Measurements from ENCODE around the gene SSBP2.
"Not testable (repeated sequence)": the region's sequence is repeated elsewhere in the genome, so short reads cannot be mapped to it uniquely, and the experiment has no call there.

The SSBP2 gene

DNA sequence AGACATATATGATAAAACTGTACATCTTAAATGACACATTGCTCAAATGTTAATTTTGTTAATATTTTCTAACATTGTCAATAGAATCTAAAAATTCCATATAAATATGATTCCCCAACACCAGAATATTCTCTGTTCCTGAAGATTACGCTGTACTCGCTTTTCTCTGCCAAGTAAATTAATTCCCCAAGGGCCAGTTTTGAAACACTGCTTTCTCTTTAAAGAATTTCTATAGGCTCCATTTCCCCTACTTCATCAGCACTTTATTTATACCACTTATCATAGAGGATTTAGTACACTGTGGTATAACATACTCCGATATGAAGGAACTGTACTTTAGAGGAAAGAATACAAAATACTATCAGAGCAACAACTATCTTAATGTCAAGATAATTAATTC, 255.6 kb downstream of the SSBP2 start:
- no peak overlapping the region for H3K4me3 ChIP-seq (ENCODE audit: low read length)
- no peak for DNase-seq (ENCODE audit: low read depth)
- TF ChIP-seq, protein P1, sequence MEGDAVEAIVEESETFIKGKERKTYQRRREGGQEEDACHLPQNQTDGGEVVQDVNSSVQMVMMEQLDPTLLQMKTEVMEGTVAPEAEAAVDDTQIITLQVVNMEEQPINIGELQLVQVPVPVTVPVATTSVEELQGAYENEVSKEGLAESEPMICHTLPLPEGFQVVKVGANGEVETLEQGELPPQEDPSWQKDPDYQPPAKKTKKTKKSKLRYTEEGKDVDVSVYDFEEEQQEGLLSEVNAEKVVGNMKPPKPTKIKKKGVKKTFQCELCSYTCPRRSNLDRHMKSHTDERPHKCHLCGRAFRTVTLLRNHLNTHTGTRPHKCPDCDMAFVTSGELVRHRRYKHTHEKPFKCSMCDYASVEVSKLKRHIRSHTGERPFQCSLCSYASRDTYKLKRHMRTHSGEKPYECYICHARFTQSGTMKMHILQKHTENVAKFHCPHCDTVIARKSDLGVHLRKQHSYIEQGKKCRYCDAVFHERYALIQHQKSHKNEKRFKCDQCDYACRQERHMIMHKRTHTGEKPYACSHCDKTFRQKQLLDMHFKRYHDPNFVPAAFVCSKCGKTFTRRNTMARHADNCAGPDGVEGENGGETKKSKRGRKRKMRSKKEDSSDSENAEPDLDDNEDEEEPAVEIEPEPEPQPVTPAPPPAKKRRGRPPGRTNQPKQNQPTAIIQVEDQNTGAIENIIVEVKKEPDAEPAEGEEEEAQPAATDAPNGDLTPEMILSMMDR (conservative IDR thresholded peaks at IDR 0.05; ENCODE audit: low read length), result no peak

DNA sequence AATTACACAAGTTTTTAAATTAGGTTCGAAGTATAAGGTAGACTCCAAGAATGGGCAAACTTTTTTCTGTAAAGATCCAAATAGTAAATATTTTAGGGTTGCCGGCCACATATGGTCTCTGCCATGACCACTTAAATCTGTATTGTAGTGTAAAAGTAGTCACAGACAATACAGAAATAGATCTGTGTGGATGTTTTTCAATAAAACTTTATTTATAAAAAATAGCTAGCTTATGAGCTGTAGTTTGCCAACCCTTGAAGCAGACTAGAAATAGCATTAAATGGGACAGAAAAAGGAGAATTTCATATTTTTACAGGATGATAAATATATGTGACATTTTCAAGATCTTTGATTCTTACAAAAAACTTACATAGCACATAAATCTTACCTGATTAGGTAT, 262.0 kb downstream of the SSBP2 start:
- DNase-seq (ENCODE audit: low read depth), result no peak
- TF ChIP-seq, protein P1 (conservative IDR thresholded peaks at IDR 0.05; ENCODE audit: low read length), result no peak
- H3K4me3 ChIP-seq (ENCODE audit: low read length), result no peak overlapping the region

DNA sequence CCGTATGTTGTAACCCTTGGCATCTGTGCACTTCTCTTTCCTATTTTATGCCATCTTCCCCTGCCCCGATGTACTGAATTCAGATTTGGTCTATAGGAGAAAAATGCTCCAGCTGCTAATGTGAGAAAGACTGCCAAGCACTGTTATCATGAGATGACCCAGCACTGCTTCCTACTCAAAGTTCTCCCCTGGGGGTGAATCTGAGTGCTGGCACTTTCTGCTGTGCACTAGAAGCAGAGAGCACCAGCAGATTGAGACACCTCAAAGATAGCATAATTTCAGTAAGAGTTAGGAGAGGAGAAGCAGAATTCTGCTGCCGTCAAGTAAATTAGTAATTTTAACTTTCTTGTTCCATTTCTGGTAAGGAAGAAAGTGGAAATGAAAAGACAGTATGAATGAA, 264.2 kb downstream of the SSBP2 start:
- DNase-seq (ENCODE audit: low read depth), result no peak

DNA sequence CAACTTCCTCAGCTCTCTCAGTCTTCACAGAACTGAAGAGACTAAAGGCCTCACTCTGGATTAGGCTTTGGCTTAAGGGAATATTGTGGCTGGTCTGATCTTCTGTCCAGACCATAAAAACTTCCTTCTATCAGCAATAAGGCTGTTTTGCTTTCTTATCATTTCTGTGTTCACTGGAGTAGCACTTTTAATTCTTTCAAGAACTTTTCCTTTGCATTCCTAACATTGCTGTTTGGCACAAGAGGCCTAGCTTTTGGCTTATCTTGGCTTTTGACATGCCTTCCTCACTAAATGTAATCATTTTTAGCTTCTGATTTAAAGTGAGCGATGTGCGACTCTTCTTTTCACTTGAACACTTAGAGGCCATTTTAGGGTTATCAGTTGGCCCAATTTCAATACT, 268.3 kb downstream of the SSBP2 start:
- DNase-seq (ENCODE audit: low read depth), result no peak
- no peak overlapping the region for H3K4me3 ChIP-seq (ENCODE audit: low read length)
- TF ChIP-seq, protein P1 (conservative IDR thresholded peaks at IDR 0.05; ENCODE audit: low read length), result no peak

More for the DNA sequence above, 264.2 kb downstream of the SSBP2 start:
- TF ChIP-seq, protein P1 (conservative IDR thresholded peaks at IDR 0.05; ENCODE audit: low read length), result no peak
- no peak overlapping the region for H3K4me3 ChIP-seq (ENCODE audit: low read length)

DNA sequence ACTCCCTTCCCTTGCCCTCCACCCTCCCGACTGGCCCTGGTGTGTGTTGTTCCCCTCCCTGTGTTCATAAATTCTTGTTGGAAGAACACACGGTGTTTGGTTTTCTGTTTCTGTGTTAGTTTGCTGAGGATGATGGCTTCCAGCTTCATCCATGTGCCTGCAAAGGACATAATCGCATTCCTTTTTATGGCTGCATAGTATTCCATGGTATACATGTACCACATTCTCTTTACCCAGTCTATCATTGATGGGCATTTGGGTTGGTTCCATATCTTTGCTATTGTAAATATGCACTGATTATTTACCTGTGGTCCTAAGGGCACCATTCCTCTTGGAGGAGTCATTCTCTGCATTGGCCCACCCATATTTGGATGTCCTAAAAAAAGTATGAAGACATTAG, 277.5 kb downstream of the SSBP2 start:
- H3K4me3 ChIP-seq (ENCODE audit: low read length); DNase-seq (ENCODE audit: low read depth): not testable (repeated sequence)

DNA sequence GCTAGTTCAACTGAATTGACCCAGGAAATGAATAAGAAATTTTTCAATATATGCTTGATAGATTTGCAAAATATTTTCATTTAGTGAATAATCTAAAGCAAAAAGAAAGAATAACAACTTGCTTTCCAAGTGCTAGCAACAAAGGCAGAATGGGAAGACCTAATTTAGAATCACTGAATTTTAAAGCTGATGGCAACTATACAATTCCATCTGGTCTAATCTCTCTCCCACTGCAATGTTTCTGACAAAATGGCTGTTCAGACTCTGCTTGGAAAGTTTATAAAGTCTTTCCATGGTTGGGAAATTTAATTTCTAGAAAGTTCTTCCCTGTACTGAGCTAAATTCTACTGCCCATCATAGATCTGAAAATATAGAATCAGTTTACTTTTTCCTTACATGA, 281.2 kb downstream of the SSBP2 start:
- TF ChIP-seq, protein P1 (conservative IDR thresholded peaks at IDR 0.05; ENCODE audit: low read length), result no peak
- no peak for DNase-seq (ENCODE audit: low read depth)
- no peak overlapping the region for H3K4me3 ChIP-seq (ENCODE audit: low read length)

DNA sequence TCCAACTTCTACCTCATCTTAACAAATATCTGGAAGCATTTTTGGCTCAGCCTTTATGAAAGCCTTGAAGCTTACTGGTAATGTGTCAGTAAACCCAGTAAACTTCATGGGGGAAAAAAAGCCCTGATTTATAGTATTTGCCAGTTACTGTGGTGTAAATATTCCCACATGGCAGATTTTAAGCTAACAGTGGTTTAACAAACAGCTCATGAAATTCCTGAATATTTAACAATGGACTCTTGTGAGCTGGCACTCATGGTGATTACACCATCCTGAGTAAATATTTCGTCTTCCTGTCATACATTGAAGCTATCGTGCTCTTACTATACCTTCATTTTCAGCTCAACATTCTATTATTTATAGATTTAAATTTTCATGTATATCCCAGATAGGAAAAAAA, 300.0 kb downstream of the SSBP2 start:
- peak; percentile 52 for DNase-seq (ENCODE audit: low read depth)
- TF ChIP-seq, protein P1 (conservative IDR thresholded peaks at IDR 0.05; ENCODE audit: low read length), result no peak
- no peak overlapping the region for H3K4me3 ChIP-seq (ENCODE audit: low read length)

DNA sequence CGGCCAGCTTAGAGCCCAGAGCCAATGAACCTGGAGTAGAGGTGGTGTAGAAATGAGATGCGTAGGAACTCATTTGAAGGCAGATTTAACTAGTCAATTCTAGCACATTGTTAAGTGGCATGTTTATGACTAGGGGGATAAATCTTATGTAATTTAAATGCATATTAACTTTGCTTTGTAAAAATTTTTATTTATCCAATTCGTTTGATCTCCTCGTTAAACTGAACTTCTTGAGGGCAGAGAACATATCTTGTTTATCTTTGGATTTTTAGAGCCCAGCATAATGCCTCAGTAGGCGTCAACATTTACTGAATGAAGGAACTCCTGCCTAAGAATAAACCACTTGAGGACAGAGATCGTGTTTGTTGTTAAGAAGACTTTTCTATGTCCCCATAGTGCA, 315.9 kb downstream of the SSBP2 start:
- DNase-seq (ENCODE audit: low read depth), result no peak
- H3K4me3 ChIP-seq (ENCODE audit: low read length), result no peak overlapping the region
- TF ChIP-seq, protein P1 (conservative IDR thresholded peaks at IDR 0.05; ENCODE audit: low read length), result no peak
